Naive thymus-derived CD8-positive, alpha-beta T cell (primary cell): ENCODE data around the gene UGT1A3. TPM values are rescaled to one million over a fixed set of nuclear protein-coding genes. Genes with fewer than 3 reads are reported as not detected.

Experiments used
- ATAC-seq, 2 donors: fragments of 150-1000 bp; cut with Tn5 transposase in 1 of 2; sonication (Bioruptor Pico), chemical (Tn5 transposase) in 1 of 2; 1 replicate in 1 of 2; 2 replicates in 1 of 2; pipeline ENCODE4 v1.10.0; 2021; ENCODE audit warnings: mild to moderate bottlenecking in 2 of 2, moderate library complexity in 2 of 2
- POLR2A ChIA-PET: fragments of 350-600 bp; sonication (Branson Sonifier 250); formaldehyde crosslinking; loops from one replicate; lab custom pipeline; 2021; ENCODE audit warnings: antibody characterized with exemption; lab: Charles Lee
- DNase-seq, 10 donors: peaks; one replicate each; pipeline versions ENCODE4 v3.0.0 to v3.0.0-alpha.2; 2020 to 2022
- H3K27ac Mint-ChIP-seq, 10 donors: one replicate each; pipeline ENCODE4 v1.8.0; 2020 to 2022; ENCODE audit warnings: mild to moderate bottlenecking in 10 of 10, mixed read lengths in 10 of 10, moderate library complexity in 4 of 10, inconsistent platforms in 1 of 10
- H3K27me3 Mint-ChIP-seq, 5 donors: one replicate each; pipeline ENCODE4 v1.8.0; 2021 to 2022; ENCODE audit warnings: mixed read lengths in 5 of 5
- H3K36me3 Mint-ChIP-seq, 3 donors: one replicate each; pipeline ENCODE4 v1.8.0; 2020 to 2022; ENCODE audit warnings: mixed read lengths in 3 of 3, mild to moderate bottlenecking in 2 of 3, inconsistent platforms in 1 of 3
- H3K4me1 Mint-ChIP-seq, 4 donors: one replicate each; pipeline ENCODE4 v1.8.0; 2021 to 2022; ENCODE audit warnings: mixed read lengths in 4 of 4
- H3K4me3 Mint-ChIP-seq, 10 donors: one replicate each; pipeline ENCODE4 v1.8.0; 2020 to 2022; ENCODE audit warnings: mild to moderate bottlenecking in 10 of 10, mixed read lengths in 10 of 10, moderate library complexity in 6 of 10, inconsistent platforms in 1 of 10
- H3K9me3 Mint-ChIP-seq, 9 donors: one replicate each; pipeline ENCODE4 v1.8.0; 2020 to 2022; ENCODE audit warnings: mixed read lengths in 9 of 9, mild to moderate bottlenecking in 3 of 9, inconsistent platforms in 1 of 9, moderate library complexity in 1 of 9
- polyA plus RNA-seq, 3 donors: library from polyadenylated mRNA; unstranded; fragments of 300-500 nt; fragmentation: Illumina TruSeq; gene quantifications; one replicate each; pipeline ENCODE4 v1.2.3, GENCODE V29; 2021
- total RNA-seq, 8 experiments: library from RNA in 2 of 8; stranded (reverse) in 2 of 8; gene quantifications; one replicate each; pipeline ENCODE4 v1.2.3 and lab custom pipeline; 2021 to 2026

UGT1A3 gene
- total and polyA plus RNA-seq, 5 experiments from 2014 or later = not detected

DNA sequence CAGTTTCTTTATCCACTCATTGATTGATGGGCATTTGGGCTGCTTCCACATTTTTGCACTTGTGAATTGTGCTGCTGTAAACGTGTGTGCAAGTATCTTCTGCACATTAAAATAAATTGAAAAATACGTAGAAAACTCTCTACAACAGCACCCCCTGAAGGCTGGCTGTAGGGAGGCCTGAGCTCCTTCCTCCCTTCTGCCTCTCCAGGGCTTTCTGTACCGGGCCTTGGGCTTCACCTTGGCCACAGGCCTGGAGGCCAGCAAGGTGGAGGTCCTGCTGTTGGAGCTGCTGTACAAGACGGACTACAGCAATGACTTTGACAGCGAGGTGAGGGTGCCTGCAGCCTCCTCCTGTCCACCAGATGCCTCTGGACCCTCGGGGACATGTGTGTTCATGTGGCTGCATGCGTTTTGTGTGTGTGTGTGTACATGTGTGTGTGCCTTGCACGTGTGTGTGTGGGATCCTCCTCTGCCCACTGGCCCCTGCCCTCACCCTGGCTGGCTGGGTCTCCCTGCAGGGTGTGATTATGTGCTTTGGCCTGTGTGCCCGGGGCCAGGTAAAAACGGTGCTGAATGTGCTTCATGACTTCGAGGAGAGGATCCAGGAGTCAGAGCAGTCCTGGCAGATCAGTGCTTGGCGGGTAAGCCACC, 78.5 kb downstream of the UGT1A3 start:
- no peaks in the 10 kb centered on the region for H3K9me3 Mint-ChIP-seq
- no peaks in the 10 kb centered on the region for H3K4me1 Mint-ChIP-seq
- POLR2A ChIA-PET = no interaction called here
- ATAC-seq = no peak
- H3K36me3 Mint-ChIP-seq = no peaks in the 10 kb centered on the region
- H3K27me3 Mint-ChIP-seq = peaks cover 6 to 41% (median 22%) of the 10 kb centered on the region in 5 donors
- no peak overlapping the region for H3K4me3 Mint-ChIP-seq
- H3K27ac Mint-ChIP-seq = no peak overlapping the region
- peak in 1 of 10 donors; percentile 11 for DNase-seq

DNA sequence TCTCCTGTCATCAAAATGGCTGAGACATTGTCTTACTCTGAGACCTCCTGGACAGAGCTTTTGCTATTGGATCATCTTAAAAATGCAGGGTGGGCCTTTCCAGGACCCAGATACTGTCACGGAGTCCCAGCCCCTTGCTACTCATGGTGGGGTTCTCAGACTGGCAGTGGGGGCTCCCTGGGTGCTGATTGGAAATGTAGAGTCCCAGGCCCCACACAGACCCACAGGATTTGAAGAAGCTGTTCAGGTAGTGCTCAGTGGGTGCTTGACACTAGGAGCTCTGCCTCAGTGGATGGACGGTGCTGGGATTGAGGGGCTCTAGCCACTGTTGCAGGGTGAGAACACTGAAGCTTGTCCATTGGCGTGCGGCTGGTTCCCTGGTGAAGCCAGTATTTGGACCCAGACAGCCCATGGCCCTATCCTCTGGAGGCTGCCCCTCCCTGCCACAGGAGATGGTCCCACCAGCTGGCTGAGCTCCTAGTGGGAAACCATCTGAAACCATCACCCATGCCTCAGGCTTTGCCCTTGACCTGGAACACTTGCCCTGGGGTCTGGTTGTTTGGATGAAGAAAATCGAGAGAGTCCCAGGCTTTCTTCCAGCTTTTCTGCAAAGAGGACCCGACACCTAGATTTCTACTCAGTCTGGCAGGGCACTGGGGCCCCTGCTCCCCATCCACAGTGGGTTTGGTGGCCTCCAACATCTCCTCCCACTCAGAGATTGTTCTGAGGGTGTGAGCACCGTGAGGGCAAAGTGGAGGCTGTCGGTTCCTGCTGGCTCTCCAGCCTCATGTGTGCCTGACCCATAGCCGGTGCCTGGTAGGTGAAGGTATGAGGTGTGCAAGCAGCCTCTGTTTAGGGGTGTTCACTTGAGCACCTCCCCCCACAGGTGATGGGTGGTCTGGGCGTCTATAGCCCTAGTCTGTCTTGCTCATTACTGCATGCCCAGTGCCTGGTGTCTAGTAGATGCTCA, 79.4 kb downstream of the UGT1A3 start:
- Mint-ChIP-seq H3K36me3 (no peaks in the 10 kb centered on the region), H3K27ac (no peak overlapping the region), H3K4me1 (no peaks in the 10 kb centered on the region), H3K27me3 (peaks cover 6 to 32% (median 16%) of the 10 kb centered on the region in 5 donors), H3K4me3 (no peak overlapping the region), H3K9me3 (no peaks in the 10 kb centered on the region)
- POLR2A ChIA-PET = no interaction called here
- no peak for ATAC-seq
- peak in 1 of 10 donors; percentile 11 for DNase-seq

DNA sequence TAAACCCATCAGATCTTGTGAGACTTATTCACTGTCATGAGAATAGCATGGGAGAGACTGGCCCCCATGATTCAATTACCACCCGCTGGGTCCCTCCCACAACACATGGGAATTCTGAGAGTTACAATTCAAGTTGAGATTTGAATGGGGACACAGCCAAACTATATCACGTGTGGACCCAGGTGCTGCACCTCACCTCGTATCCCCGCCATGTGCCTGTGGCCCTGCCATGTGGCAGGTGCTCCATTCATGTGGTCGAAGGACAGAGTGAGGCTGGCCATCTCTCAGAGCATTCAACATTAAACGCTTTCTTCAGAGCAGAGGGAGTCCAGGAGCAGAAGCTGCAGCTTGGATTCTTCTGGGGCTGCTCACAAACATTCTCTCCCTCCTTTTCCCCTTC, 81.5 kb downstream of the UGT1A3 start:
- ATAC-seq (no peak), DNase-seq (peak in 1 of 10 donors; percentile 0)
- POLR2A ChIA-PET = no interaction called here
- no peaks in the 10 kb centered on the region for H3K9me3 Mint-ChIP-seq
- H3K36me3 Mint-ChIP-seq = no peaks in the 10 kb centered on the region
- no peak overlapping the region for H3K27ac Mint-ChIP-seq
- H3K4me1 Mint-ChIP-seq = no peaks in the 10 kb centered on the region
- no peak overlapping the region for H3K4me3 Mint-ChIP-seq
- H3K27me3 Mint-ChIP-seq = peaks cover 3 to 18% (median 7%) of the 10 kb centered on the region in 5 donors

DNA sequence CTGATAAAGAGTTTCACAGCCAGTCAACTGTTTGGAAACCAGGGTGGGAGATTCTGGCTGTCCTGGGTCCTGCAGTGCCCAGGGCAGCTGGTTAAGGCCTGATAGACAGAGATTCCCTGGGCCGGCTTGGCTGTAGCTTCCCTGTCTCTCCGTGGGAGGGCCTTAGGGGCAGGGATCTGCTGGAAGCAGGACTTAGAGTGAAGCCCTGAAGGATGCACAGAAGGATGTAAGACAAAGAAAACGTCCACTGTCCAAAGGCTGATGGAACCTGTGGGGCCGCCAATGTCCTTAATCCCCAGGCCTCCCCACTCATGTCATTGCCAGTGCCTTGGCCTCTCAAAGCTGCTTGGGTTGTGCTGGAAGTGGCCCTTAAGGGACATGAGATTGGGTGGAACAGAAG, 82.2 kb downstream of the UGT1A3 start:
- no peak overlapping the region for H3K27ac Mint-ChIP-seq
- no peak for ATAC-seq
- H3K4me3 Mint-ChIP-seq = no peak overlapping the region
- H3K27me3 Mint-ChIP-seq = peaks cover 3 to 18% (median 10%) of the 10 kb centered on the region in 5 donors
- DNase-seq = peak in 1 of 10 donors; percentile 11
- no peaks in the 10 kb centered on the region for H3K36me3 Mint-ChIP-seq
- H3K4me1 Mint-ChIP-seq = no peaks in the 10 kb centered on the region
- POLR2A ChIA-PET = no interaction called here
- no peaks in the 10 kb centered on the region for H3K9me3 Mint-ChIP-seq

DNA sequence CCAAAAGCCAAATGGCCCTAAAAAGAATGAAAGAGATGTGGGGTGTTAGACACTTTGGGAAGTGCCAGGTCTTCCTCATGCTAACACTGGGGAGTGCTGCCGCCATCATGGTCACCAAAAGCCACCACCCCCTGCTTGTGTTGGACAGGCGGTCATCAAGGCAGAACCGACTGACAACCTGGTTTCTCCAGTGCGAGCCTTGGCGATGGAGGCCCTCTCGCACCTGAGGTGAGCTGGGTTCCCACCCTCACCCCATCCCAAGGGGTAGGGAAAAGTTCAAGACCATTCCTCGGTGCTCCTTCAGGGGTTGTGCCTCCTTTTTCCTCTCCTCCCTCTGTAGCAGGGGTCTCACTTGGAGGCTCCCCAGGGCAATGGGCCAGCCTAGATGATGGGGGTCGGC, 82.9 kb downstream of the UGT1A3 start:
- ATAC-seq (no peak), DNase-seq (peak in 1 of 10 donors; percentile 6)
- Mint-ChIP-seq H3K27me3 (peaks cover 3 to 19% (median 12%) of the 10 kb centered on the region in 5 donors), H3K27ac (no peak overlapping the region), H3K36me3 (no peaks in the 10 kb centered on the region), H3K4me3 (no peak overlapping the region), H3K9me3 (no peaks in the 10 kb centered on the region), H3K4me1 (no peaks in the 10 kb centered on the region)
- POLR2A ChIA-PET = no interaction called here

DNA sequence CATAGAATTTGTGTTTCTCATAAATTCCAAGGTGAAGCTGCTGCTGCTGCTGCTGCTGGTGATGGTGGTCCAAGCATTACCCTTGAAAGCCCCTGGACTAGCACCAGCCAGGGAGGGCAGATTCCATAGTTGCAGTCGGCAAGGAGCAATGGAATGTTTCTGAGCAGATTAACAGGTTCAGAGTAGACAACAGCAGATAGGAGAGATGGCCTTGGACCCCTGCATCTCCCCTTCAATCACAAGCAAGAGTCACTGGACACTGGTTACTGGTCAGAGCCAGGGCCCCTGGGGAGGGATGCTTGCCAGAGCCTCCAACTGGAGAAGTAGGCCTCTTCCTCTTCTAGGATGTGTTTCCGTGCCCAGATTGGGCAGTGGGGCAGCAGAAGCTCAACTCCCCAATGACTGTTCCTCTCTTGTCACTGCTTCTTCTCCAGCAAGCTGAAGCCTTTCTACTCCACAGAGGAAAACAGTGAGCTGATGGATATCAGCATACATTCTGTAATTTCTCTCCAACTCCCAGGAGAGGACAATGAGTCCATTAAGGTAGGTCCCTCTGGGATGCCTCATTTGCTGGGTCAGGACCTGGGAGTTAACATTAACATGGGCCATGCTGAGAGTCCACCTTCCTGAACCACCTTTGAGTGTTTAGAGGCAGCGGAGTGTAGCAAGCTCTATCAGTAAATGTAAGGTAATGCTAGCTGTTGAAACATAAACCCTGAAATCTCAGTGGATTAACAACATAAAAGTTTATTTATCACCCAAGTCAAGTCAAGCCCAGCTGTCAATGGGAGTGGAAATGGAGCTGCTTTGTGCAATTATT, 84.6 kb downstream of the UGT1A3 start:
- H3K27me3 Mint-ChIP-seq = peaks cover 3 to 35% (median 15%) of the 10 kb centered on the region in 5 donors
- peaks cover 0 to 7% (median 5%) of the 10 kb centered on the region in 4 donors for H3K4me1 Mint-ChIP-seq
- POLR2A ChIA-PET = no interaction called here
- no peaks in the 10 kb centered on the region for H3K9me3 Mint-ChIP-seq
- H3K27ac Mint-ChIP-seq = no peak overlapping the region
- no peak for ATAC-seq
- H3K4me3 Mint-ChIP-seq = no peak overlapping the region
- DNase-seq = no peak
- no peaks in the 10 kb centered on the region for H3K36me3 Mint-ChIP-seq

DNA sequence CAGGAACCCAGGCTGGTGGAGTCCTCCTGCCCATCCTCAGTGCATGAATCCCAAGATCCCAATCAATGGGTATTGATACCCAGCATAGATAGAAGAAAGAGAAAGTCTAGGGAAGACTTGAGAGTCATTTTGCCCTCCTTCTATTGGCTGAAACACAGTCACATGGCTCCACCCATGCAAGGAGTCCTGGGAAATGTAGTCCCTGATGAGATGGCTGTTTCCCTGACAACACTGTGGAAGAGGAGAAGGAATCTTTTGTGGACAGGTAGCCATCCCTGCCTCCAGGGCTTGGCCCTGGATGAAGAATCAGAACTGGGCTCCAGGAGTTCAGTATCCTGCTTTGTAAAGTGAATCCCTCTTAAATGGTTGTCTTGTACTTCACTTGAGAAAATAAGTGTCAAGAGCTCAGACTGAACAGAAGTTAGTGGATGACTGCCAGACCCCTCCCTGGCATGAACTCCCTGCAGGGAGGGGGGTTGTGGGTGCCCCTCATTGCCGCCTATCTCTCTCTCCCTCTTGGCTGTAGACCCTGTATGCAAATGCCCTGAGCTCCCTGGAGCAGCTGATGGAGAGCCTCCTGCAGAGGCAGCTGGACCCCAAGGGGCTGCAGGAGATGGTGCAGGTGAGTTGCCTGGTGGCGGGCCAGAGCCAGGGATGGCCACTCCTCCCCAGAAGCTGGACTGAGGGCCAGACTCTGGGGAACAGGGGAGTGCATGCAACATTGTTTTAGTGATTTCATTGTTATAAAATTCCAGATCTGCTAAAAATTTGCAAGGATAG, 85.4 kb downstream of the UGT1A3 start:
- no peaks in the 10 kb centered on the region for H3K36me3 Mint-ChIP-seq
- peaks cover 0 to 7% (median 5%) of the 10 kb centered on the region in 4 donors for H3K4me1 Mint-ChIP-seq
- no peak overlapping the region for H3K27ac Mint-ChIP-seq
- POLR2A ChIA-PET = no interaction called here
- peaks cover 3 to 28% (median 13%) of the 10 kb centered on the region in 5 donors for H3K27me3 Mint-ChIP-seq
- H3K9me3 Mint-ChIP-seq = no peaks in the 10 kb centered on the region
- ATAC-seq = no peak
- H3K4me3 Mint-ChIP-seq = no peak overlapping the region
- DNase-seq = peak in 1 of 10 donors; percentile 23

DNA sequence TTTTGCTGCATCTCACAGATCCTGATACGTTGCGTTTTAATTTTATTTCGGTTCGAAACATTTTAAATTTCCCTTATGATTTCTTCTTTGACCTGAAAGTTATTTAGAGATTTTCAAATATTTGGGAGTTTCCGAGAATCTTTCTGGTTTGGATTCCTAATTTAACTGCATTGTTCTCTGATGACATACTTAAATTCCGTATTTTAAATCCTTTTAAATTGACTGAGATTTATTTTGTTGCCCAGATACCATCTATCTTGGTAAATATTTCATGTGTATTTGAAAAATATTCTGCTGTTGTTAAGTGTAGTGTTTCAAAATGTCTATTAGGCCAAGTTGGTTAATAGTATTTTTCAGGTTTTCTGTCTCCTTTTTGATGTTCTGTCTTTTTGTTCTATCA, 87.0 kb downstream of the UGT1A3 start:
- peaks cover 0 to 18% (median 11%) of the 10 kb centered on the region in 5 donors for H3K27me3 Mint-ChIP-seq
- no peak overlapping the region for H3K27ac Mint-ChIP-seq
- H3K9me3 Mint-ChIP-seq = no peaks in the 10 kb centered on the region
- DNase-seq (no peak), ATAC-seq (no peak)
- no peaks in the 10 kb centered on the region for H3K36me3 Mint-ChIP-seq
- peaks cover 0 to 7% (median 5%) of the 10 kb centered on the region in 4 donors for H3K4me1 Mint-ChIP-seq
- POLR2A ChIA-PET = no interaction called here
- H3K4me3 Mint-ChIP-seq = no peak overlapping the region

DNA sequence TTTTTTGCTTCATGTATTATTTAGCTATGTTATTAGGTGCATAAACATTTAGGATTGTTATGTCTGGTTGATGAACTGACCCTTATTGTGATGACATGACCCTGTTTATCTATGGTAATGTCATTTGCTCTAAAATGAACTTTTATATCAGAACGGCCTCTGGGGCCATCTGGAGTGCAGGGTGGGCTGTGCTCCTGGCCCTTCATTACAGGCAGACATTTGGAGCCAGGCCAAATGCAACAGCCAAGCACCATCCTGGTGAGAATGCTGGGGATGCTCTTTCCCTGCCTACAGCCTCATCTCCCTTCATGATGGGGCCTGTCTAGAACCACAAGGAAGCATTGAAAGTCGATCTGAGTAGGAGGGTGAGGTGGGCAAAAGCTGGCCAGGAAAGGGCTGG, 87.5 kb downstream of the UGT1A3 start:
- H3K9me3 Mint-ChIP-seq = no peaks in the 10 kb centered on the region
- peaks cover 0 to 18% (median 11%) of the 10 kb centered on the region in 5 donors for H3K27me3 Mint-ChIP-seq
- H3K4me1 Mint-ChIP-seq = peaks cover 0 to 7% (median 5%) of the 10 kb centered on the region in 4 donors
- ATAC-seq (no peak), DNase-seq (no peak)
- POLR2A ChIA-PET = no interaction called here
- H3K36me3 Mint-ChIP-seq = no peaks in the 10 kb centered on the region
- no peak overlapping the region for H3K27ac Mint-ChIP-seq
- H3K4me3 Mint-ChIP-seq = no peak overlapping the region

DNA sequence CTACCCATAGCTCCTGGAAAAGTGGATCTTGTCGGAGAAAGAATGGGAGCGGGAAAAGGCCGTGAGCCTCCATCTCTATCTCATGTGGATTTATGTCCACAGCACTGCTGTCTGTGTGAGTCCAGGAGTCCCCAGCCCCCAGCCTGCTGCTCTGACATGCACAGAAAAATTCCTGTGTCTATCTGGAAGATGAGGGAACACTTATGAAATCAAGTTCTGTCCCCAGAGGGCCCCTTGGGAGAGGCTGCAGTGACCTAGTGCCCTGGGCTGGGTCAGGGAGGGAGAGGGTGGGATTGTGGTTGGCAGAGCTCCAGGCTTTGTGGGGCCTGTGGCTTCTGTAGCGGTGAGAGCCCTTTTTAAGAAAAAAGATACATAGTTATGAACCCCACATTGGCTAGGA, 87.9 kb downstream of the UGT1A3 start:
- no peaks in the 10 kb centered on the region for H3K9me3 Mint-ChIP-seq
- no peak overlapping the region for H3K4me3 Mint-ChIP-seq
- peaks cover 0 to 18% (median 11%) of the 10 kb centered on the region in 5 donors for H3K27me3 Mint-ChIP-seq
- H3K36me3 Mint-ChIP-seq = no peaks in the 10 kb centered on the region
- no peak overlapping the region for H3K27ac Mint-ChIP-seq
- DNase-seq (no peak), ATAC-seq (no peak)
- POLR2A ChIA-PET = no interaction called here
- H3K4me1 Mint-ChIP-seq = peaks cover 0 to 7% (median 5%) of the 10 kb centered on the region in 4 donors

DNA sequence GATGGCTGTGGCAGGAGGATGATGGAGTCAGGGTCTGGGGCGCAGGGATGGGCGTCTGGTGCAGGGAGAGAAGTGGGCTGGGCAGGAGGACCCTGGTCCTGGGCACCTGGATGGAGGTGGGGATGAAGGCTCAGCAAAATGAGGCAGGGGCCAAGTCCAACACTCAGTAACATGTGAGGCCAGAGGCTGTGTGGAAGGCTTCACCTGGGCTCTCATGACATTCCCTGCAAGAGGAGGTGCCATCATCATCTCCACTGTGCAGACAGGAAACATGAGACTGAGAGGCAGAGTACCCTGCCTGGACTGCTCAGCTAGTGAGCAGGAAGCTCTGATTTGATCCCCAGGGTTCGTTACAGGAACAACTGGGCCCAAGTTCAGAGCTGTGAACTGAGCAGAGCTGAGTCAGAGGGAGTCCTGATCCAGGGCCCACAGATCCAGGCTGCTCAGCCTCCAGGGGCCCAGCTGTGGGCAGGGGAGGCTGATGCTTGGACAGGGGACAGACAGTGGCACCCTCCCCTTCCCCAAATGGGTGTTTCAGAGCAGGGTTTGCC, 88.6 kb downstream of the UGT1A3 start:
- no peak overlapping the region for H3K27ac Mint-ChIP-seq

More for the DNA sequence above, 88.6 kb downstream of the UGT1A3 start:
- Mint-ChIP-seq H3K36me3 (no peaks in the 10 kb centered on the region), H3K27me3 (peaks cover 0 to 18% (median 11%) of the 10 kb centered on the region in 5 donors), H3K9me3 (no peaks in the 10 kb centered on the region), H3K4me1 (peaks cover 0 to 7% (median 5%) of the 10 kb centered on the region in 4 donors), H3K4me3 (no peak overlapping the region)
- DNase-seq (no peak), ATAC-seq (no peak)
- POLR2A ChIA-PET = no interaction called here
